Measurements from ENCODE around the gene ZNF440.
"Not testable (repeated sequence)": the region's sequence is repeated elsewhere in the genome, so short reads cannot be mapped to it uniquely, and the experiment has no call there.

DNA sequence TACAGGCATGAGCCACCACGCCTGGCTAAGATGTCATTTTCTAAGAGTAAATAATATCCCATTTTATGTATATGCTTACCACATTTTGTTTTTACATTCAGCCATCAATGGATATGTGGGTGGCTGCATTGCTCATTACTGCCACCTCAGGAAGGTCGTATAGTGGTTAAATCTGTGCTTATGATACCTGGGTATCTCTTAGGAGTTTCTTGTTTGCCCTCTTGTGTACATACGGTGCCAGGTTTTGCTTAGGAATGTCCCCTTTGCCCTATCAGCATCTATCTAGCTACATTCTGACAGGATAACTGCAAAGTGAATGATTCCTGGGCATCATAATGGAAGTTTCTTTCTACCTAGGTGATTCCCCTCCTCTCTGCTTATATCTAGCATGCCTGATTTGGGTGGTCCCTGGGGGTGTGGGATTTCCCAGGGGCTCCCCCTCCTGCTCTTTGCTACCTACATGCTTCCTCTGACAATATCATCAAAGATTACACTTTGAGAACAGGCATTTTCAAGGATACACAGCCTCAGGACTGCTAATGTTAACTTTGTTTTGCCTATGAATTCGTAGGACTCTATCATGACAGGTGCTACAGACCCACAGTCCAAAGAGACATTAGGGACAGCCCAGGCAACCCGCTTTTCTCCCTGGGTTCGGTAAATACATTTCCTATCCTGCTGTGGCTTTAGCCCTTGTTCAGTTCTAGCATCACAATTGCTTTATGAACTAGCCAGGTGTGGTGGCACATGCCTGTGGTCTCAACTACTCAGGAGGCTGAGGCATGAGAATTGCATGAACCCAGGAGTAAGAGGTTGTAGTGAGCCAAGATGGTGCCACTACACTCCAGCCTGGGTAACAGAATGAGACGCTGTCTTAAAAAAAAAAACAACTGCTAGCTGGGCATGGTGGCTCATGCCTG, 15.1 kb downstream of the ZNF440 start:
- TF ChIP-seq POLR2A (IDR thresholded peaks at IDR 0.05) = not testable (repeated sequence)
- TF ChIP-seq, protein P1, sequence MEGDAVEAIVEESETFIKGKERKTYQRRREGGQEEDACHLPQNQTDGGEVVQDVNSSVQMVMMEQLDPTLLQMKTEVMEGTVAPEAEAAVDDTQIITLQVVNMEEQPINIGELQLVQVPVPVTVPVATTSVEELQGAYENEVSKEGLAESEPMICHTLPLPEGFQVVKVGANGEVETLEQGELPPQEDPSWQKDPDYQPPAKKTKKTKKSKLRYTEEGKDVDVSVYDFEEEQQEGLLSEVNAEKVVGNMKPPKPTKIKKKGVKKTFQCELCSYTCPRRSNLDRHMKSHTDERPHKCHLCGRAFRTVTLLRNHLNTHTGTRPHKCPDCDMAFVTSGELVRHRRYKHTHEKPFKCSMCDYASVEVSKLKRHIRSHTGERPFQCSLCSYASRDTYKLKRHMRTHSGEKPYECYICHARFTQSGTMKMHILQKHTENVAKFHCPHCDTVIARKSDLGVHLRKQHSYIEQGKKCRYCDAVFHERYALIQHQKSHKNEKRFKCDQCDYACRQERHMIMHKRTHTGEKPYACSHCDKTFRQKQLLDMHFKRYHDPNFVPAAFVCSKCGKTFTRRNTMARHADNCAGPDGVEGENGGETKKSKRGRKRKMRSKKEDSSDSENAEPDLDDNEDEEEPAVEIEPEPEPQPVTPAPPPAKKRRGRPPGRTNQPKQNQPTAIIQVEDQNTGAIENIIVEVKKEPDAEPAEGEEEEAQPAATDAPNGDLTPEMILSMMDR (IDR thresholded peaks at IDR 0.05) = not testable (repeated sequence)
